PC-3 (cell line): ENCODE measurements around the gene SMARCA5.

Experiments used
- CTCF ChIP-seq: fragments of 300-600 bp; sonication (generic); conservative IDR thresholded peaks from 2 replicates; pipeline ENCODE4 v1.5.1; 2017; ENCODE audit warnings: antibody characterized with exemption, low read depth, mild to moderate bottlenecking, low read length
- EZH2phosphoT487 ChIP-seq: fragments of 300-600 bp; sonication (generic); IDR thresholded peaks from 2 replicates; pipeline ENCODE4 v1.6.1; 2018; ENCODE audit warnings: mild to moderate bottlenecking, antibody characterized with exemption, low read length, borderline replicate concordance

- TF ChIP-seq EZH2phosphoT487 (no peak), CTCF (no peak)
Measured at GRCh38 chr4:143502231-143502630, 11.3 kb upstream of the SMARCA5 start.
